Amniotic stem cell (primary cell): ENCODE results near the gene GSS.

Experiments
- DNase-seq: peaks from one replicate; lab custom pipeline; 2025; lab: John Stamatoyannopoulos, UW

The GSS gene

GRCh38 chr20:34993941-34994508, 38.4 kb upstream of the GSS start:
- DNase-seq, result no peak

DNA sequence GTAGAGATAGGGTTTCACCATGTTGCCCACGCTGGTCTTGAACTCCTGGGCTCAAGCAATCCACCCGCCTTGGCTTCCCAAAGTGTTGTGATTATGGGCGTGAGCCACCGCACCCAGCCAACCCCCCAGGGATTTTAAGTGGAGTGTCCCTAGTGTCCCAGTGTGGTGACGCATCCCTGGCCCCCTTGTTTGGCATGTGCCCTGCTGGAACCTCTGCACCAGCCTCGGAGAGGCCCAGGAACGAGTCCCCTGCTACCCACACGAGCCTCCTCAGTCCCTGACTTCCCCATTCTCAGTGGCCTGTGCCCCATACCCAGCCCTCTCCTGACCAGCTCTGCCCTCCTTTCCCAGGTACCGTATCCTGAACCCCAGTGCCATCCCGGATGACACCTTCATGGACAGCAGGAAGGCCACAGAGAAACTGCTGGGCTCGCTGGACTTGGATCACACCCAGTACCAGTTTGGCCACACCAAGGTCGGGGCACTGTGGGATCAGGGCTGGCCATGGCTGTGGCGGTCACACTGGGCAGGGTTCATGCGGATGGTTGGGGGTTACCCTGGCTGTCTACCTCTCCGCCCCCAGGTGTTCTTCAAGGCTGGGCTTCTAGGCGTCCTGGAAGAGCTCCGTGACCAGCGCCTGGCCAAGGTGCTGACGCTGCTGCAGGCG, 37.3 kb upstream of the GSS start:
- no peak for DNase-seq

DNA sequence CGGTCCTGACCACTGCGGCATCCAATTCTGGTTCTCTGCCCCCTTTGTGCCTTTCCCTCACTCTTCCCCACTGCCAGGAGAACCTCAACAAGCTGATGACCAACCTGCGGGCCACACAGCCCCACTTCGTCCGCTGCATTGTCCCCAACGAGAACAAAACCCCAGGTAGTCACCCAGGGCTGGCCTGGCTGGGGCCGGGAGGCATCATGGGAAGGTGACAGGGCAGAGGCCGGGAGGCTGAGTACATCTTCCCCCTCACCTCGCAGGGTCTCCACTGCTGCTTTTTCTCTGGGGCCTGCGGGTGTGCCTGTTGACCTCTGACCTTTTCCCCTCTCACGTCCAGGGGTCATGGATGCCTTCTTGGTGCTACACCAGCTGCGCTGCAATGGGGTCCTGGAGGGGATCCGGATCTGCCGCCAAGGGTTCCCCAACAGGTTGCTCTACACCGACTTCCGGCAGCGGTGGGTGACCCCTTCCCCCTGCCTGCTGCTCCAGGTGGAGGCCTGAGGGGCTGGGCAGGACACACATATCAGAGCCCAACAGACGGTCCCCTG, 35.1 kb upstream of the GSS start:
- DNase-seq, result no peak

DNA sequence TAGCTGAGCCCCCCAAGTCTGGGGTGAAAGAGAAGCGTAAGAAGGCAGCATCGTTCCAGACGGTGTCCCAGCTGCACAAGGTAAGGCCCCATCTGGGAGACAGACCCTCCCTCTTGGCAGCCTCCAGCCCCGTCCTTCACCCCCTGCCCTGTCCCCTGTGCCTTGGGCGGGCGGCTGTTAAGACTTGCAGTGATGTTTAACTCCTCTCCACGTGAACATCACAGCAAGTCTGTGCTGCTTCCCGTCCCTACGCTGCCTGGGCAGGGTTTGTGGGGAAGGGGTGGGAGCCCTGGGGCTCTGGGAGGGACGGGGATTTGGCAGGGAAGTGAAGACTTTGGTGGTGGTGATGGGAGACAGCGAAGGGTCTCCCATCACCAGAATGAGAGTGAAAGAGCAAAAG, 34.6 kb upstream of the GSS start:
- DNase-seq, result no peak

- no peak for DNase-seq
These were observed 34.1 kb upstream of the GSS start for GRCh38 chr20:34989670-34990069.

- no peak for DNase-seq
These were observed 33.5 kb upstream of the GSS start for GRCh38 chr20:34989118-34989517.

GRCh38 chr20:34988191-34988540, 32.6 kb upstream of the GSS start:
- no peak for DNase-seq

DNA sequence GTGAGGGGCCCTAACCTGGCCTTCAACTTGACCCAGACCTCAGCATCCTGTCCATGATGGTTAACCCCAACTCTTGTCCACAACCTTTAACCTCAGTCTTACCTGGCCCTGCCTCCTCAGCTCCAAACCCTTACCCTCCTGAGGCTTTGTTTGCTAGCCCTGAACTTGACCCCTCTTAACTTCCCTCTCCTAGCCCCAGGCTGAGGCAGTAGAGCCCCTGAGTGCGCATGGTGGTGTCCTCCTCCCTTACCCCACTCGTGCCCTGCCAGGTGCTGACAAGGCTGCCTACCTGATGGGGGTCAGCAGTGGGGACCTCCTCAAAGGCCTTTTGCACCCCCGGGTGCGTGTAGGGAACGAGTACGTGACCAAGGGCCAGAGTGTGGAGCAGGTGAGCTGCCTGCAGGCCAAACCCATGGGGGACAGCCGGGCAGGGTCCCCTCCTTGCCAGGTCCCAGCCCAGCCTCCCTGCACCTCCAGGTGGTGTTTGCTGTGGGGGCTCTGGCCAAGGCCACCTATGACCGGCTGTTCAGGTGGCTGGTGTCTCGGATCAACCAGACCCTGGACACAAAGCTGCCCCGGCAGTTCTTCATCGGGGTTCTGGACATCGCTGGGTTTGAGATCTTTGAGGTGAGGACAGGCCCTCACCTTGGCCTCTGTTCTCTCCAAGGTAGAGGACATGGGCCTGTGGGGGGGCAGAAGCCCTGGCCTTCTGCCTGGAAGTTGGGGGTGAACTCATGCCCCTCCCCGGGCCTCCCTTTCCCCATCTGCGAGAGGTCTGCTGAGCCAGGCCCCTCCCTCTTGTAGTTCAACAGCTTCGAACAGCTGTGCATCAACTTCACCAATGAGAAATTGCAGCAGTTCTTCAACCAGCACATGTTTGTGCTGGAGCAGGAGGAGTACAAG, 31.9 kb upstream of the GSS start:
- DNase-seq, result no peak

DNA sequence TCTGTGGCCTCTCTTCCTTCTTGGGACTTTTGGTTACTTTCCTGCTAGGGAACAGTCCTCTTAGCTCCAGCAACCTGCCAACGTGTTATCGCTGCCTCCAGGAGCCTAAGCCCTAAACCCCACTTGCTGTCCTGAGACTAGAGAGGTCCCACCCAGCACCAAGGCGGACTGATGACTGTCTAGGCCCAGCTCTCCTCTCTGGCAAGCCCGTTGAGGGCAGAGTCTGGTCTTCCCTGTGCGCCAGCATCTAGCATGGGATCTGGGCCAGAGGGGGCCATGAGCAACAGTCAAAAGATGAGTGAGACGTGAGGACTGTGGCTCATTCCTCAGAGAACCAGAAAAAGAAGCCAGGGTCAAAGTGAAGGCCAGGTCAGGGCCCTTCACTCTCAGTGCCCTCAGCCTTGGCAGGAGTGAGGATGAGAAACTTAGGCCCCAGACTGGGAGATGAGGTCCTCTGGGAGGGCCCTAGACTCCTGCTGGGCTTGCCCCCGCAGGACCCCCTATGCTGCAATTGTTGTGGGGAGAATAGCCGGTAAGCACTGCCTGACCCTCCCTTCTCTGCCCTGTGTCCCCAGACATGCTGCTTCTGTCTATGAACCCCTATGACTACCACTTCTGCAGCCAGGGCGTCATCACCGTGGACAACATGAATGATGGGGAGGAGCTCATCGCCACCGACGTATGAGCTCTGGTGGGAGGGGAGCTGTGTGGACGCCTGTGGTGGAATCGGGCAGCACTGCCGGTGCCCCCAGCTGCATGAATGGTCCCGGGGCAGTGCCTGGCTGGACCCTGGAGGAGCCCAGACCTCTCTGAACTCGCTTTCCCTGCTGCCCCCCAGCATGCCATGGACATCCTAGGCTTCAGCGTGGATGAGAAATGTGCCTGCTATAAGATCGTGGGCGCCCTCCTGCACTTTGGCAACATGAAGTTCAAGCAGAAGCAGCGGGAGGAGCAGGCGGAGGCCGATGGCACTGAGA, 31.0 kb upstream of the GSS start:
- DNase-seq, result no peak

- DNase-seq, result no peak
These were observed 30.1 kb upstream of the GSS start for GRCh38 chr20:34985461-34986310.

GRCh38 chr20:34984756-34985261, 29.2 kb upstream of the GSS start:
- DNase-seq, result no peak

DNA sequence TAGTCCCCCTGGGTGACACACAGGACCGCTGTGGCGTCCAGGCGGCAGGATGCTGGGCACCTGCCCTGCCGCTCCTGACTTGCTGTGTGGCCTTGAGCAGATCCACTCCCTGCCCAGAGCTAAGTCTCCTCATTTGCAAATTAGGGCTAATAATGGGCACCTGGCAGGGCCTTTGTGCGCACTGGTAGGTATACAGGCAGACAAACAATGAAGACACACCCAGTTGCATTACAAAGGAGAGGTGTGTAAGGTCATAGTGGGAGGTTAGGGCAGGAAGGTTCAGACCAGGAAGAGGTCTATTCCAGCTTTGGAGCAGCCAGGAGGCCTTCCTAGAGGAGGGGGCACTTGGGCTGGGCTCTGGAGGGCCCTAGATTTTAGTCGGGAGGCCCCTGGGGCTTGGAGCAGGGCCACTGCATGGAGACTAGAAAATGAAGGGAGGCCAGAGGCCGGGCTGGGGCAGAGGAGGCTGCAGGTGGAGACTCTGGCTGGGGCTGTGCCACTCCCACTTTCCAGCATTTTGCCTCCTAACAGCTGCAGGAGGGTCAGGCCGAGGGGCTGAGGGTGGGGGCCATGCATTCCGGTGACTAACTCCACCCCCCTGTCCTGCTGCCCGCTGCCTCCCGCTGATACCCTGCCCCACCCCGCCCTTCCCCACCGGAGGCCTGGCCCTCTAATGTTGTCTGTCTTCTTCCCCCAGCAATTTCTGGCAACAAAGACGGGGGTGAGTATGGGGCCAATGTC, 28.6 kb upstream of the GSS start:
- DNase-seq, result no peak

- no peak for DNase-seq
These were observed 27.6 kb upstream of the GSS start for GRCh38 chr20:34983089-34983820.

GRCh38 chr20:34982270-34983088, 26.9 kb upstream of the GSS start:
- no peak for DNase-seq

DNA sequence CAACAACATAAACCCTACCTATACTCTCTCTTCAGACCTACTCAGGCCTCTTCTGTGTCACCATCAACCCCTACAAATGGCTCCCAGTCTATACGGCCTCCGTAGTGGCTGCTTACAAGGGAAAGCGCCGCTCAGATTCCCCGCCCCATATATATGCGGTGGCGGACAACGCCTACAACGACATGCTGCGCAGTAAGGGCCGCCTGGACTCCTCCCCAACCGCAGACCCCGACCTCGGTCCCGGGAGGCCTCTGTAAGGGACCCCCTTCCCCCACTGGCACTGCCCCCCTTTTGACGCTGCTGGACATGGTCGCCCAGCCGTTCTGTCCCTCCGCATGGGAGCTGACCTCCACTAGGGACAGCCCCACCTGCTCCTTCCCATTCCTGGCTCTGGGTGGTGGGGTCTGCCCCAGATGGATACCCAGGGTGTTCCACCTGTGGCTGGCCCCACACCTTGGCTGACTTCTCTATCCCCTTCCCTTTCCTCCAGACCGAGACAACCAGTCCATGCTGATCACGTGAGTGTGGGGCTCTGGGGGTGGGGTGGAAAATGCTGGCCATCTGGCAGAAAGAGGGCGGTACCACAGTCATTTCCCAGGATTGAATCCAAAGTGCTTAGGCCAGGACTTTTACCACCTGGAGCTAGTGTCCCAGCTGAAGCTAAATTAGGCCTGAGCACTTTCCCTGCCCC, 25.1 kb upstream of the GSS start:
- DNase-seq, result no peak

DNA sequence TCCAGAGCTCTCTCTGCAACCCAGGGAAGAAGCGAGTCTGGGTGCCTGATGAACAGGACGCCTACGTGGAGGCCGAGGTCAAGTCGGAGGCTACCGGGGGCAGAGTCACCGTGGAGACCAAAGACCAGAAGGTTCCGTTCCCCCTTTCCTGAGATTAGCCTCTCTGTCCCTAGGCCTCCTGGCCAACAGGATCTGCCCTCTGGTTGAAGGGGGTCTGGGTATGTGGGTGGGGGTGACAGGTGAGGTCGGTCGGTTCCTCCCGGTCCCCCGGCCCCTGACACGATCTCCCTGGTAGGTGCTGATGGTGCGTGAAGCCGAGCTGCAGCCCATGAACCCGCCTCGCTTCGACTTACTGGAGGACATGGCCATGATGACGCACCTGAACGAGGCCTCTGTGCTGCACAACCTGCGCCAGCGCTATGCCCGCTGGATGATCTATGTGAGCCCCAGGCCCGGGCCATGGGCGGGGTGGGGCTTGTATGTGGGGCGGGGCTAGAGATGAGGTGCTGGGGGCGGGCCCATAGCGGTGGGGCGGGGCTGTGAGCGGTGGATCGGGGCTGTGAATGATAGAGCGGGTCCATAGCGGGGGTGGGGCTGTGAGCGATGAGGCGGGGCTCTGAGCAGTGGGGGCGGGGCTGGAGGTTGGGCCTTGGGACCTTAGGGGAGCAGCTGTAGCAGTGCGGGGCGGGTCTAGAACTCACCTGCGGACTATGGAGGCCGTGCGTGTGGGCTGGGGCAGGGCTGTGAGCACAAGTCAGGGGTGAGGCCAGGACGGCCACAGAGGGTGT, 24.0 kb upstream of the GSS start:
- DNase-seq, result no peak
